ENCODE data around the gene LRG1.

DNA sequence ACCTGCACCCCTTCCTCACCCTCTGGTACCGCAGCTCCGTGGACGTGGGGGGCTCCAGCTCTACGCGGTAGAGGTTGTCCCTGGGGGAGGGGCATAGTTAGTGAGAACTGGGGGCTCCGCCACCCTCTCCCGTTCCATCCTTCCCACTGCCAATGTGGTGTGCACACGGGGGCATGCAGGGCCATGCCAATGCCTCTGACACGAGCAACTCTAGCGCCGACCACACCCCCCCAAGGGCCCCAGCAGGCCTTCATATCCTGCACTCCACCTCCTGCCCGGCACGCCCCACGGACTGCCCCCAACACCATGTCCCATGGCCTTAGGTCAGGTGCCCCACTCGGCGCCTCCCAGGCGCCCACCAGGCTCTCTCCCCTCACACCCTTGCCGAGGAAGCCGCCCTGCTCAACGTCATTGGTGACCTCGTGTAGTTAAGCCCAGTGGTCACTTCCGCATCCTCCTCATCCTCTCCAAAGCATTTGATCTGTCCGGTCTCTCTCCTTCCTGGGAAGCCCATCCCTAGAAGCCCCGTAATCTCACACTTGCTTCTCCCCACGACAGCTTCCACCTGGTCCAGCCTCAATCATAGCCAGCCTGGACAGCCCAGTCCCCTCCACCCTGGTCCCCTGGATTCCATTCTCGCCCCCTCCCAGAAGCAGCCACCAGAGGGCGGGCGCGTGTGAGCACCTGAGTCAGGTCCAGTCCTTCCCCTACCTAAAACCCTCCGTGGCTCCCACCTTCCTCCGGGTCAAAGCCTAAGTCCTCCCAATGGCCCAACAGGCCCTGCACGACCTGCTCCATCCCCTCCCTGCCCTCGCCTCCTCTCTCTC, 17.5 kb upstream of the LRG1 start:
- TF ChIP-seq, protein P1, sequence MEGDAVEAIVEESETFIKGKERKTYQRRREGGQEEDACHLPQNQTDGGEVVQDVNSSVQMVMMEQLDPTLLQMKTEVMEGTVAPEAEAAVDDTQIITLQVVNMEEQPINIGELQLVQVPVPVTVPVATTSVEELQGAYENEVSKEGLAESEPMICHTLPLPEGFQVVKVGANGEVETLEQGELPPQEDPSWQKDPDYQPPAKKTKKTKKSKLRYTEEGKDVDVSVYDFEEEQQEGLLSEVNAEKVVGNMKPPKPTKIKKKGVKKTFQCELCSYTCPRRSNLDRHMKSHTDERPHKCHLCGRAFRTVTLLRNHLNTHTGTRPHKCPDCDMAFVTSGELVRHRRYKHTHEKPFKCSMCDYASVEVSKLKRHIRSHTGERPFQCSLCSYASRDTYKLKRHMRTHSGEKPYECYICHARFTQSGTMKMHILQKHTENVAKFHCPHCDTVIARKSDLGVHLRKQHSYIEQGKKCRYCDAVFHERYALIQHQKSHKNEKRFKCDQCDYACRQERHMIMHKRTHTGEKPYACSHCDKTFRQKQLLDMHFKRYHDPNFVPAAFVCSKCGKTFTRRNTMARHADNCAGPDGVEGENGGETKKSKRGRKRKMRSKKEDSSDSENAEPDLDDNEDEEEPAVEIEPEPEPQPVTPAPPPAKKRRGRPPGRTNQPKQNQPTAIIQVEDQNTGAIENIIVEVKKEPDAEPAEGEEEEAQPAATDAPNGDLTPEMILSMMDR (IDR thresholded peaks at IDR 0.05; ENCODE audit: low read depth, low read length): peak; percentile 35
- TF ChIP-seq EZH2phosphoT487 (IDR thresholded peaks at IDR 0.05; ENCODE audit: low read depth): no peak

Data from OCI-LY3 (cell line).